ENCODE data around the gene TUBGCP4. TPM values are rescaled to one million over a fixed set of nuclear protein-coding genes. Genes with fewer than 3 reads are reported as not detected.

Gene TUBGCP4
- total and polyA plus RNA-seq, 9 of the 15 experiments (the other 6 are each of a cell fraction or from before 2014, with no cell fraction given), result 10.7 to 50.2 (median 29.6) TPM

DNA sequence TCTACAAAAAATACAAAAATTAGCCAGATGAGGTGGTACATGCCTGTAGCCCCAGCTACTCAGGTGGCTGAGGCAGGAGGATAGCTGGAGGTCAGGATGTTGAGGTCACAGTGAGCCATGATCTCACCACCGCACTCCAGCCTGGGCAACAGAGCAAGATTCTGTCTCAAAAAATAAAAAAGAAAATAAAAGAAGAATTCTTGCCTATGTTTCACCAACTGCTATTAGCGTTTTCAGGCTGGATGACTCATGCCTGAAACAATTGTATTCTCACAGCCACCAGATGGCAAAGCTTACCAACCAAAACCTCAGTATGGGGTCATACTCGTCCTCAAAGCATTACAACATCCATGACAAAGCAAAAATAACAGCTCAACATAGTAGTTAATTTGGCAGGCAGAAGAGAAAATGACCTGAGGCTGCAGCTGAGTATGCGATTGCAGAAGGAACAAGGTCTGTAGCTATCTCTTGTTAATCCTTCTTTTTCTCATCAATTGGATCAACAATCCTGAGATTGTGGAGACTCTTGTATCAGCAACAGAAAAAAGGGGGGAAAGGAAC lies 69.9 kb downstream of the TUBGCP4 start (continued):
- TF ChIP-seq, protein P1, sequence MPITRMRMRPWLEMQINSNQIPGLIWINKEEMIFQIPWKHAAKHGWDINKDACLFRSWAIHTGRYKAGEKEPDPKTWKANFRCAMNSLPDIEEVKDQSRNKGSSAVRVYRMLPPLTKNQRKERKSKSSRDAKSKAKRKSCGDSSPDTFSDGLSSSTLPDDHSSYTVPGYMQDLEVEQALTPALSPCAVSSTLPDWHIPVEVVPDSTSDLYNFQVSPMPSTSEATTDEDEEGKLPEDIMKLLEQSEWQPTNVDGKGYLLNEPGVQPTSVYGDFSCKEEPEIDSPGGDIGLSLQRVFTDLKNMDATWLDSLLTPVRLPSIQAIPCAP (CRISPR knock-in tag; IDR thresholded peaks at IDR 0.05; ENCODE audit: borderline replicate concordance), result no peak
- TF ChIP-seq ZZZ3 (IDR thresholded peaks at IDR 0.05) (no peak), FOXA3 (CRISPR knock-in tag; conservative IDR thresholded peaks at IDR 0.05 in 1 of 2, IDR thresholded peaks at IDR 0.05 in 1 of 2) (no peak), SREBF2 (CRISPR knock-in tag; IDR thresholded peaks at IDR 0.05) (no peak), ATF7 (IDR thresholded peaks at IDR 0.05) (peak; percentile 98), BMI1 (IDR thresholded peaks at IDR 0.05; ENCODE audit: low read length) (no peak), FOSL1 (tag; conservative IDR thresholded peaks at IDR 0.05) (peak; percentile 97), GABPB2 (CRISPR knock-in tag; conservative IDR thresholded peaks at IDR 0.05) (no peak), MBD2 (IDR thresholded peaks at IDR 0.05; ENCODE audit: borderline replicate concordance, low read depth) (no peak), ZNF3 (CRISPR knock-in tag; IDR thresholded peaks at IDR 0.05) (0 out of 2 replicates have a peak, but pooled peaks have one; percentile 13), ZNF586 (CRISPR knock-in tag; conservative IDR thresholded peaks at IDR 0.05) (no peak), RBM34 (IDR thresholded peaks at IDR 0.05; ENCODE audit: borderline replicate concordance, insufficient read depth, low read length) (no peak)
- TF ChIP-seq, protein P2, sequence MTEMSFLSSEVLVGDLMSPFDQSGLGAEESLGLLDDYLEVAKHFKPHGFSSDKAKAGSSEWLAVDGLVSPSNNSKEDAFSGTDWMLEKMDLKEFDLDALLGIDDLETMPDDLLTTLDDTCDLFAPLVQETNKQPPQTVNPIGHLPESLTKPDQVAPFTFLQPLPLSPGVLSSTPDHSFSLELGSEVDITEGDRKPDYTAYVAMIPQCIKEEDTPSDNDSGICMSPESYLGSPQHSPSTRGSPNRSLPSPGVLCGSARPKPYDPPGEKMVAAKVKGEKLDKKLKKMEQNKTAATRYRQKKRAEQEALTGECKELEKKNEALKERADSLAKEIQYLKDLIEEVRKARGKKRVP (CRISPR knock-in tag; IDR thresholded peaks at IDR 0.05), result no peak
- TF ChIP-seq, protein P3, sequence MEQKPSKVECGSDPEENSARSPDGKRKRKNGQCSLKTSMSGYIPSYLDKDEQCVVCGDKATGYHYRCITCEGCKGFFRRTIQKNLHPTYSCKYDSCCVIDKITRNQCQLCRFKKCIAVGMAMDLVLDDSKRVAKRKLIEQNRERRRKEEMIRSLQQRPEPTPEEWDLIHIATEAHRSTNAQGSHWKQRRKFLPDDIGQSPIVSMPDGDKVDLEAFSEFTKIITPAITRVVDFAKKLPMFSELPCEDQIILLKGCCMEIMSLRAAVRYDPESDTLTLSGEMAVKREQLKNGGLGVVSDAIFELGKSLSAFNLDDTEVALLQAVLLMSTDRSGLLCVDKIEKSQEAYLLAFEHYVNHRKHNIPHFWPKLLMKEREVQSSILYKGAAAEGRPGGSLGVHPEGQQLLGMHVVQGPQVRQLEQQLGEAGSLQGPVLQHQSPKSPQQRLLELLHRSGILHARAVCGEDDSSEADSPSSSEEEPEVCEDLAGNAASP (IDR thresholded peaks at IDR 0.05), result peak; percentile 53; the same call in 1 of the 2 replicates
- TF ChIP-seq, protein P4, sequence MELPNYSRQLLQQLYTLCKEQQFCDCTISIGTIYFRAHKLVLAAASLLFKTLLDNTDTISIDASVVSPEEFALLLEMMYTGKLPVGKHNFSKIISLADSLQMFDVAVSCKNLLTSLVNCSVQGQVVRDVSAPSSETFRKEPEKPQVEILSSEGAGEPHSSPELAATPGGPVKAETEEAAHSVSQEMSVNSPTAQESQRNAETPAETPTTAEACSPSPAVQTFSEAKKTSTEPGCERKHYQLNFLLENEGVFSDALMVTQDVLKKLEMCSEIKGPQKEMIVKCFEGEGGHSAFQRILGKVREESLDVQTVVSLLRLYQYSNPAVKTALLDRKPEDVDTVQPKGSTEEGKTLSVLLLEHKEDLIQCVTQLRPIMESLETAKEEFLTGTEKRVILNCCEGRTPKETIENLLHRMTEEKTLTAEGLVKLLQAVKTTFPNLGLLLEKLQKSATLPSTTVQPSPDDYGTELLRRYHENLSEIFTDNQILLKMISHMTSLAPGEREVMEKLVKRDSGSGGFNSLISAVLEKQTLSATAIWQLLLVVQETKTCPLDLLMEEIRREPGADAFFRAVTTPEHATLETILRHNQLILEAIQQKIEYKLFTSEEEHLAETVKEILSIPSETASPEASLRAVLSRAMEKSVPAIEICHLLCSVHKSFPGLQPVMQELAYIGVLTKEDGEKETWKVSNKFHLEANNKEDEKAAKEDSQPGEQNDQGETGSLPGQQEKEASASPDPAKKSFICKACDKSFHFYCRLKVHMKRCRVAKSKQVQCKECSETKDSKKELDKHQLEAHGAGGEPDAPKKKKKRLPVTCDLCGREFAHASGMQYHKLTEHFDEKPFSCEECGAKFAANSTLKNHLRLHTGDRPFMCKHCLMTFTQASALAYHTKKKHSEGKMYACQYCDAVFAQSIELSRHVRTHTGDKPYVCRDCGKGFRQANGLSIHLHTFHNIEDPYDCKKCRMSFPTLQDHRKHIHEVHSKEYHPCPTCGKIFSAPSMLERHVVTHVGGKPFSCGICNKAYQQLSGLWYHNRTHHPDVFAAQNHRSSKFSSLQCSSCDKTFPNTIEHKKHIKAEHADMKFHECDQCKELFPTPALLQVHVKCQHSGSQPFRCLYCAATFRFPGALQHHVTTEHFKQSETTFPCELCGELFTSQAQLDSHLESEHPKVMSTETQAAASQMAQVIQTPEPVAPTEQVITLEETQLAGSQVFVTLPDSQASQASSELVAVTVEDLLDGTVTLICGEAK (IDR thresholded peaks at IDR 0.05), result no peak
- TF ChIP-seq, protein P4 (CRISPR knock-in tag; IDR thresholded peaks at IDR 0.05), result no peak
- TF ChIP-seq, protein P5, sequence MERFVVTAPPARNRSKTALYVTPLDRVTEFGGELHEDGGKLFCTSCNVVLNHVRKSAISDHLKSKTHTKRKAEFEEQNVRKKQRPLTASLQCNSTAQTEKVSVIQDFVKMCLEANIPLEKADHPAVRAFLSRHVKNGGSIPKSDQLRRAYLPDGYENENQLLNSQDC (CRISPR knock-in tag; IDR thresholded peaks at IDR 0.05), result no peak

Data from K562 (cell line).